ENCODE measurements around the gene SPOCK1. TPM values are rescaled to one million over a fixed set of nuclear protein-coding genes. Genes with fewer than 3 reads are reported as not detected.

The SPOCK1 gene
- total RNA-seq, 1 experiment from 2014 or later, result 0.27 TPM

DNA sequence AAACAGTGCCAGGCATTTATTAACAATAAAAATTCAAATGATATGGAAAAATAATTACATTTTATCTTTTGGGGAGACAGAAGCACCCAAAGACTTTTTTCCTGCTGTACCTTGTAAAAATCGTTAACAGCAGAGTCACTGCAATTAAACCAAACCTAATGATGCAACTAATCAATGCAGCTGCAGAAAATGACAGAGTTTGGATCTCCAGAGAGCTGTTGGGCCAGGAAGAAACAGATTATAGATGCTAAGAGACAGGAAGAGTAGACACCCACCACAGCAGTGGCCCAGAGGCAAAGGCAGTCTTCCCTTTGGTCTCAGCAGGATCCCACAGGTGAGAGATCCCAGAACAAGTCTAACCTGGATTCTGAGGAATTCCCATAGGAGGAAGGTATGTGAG lies 53.0 kb downstream of the SPOCK1 start:
- Histone ChIP-seq H2AFZ (ENCODE audit: low read depth, low read length, poor library complexity, severe bottlenecking) (no peak overlapping the region), H3K27ac (ENCODE audit: low read depth, low read length) (no peak overlapping the region), H3K4me2 (ENCODE audit: low read length) (no peak overlapping the region), H4K20me1 (ENCODE audit: insufficient read depth) (no peaks in the 10 kb centered on the region), H3K27me3 (ENCODE audit: insufficient read depth, low read length) (peaks cover 29% of the 10 kb centered on the region), H3K4me3 (replicated peaks in 1 of 2; ENCODE audit: low read depth in 1 of 2, low read length in 2 of 2) (no peak overlapping the region), H3K9ac (ENCODE audit: low read length) (no peak overlapping the region), H3K79me2 (ENCODE audit: insufficient read depth, low read length) (no peaks in the 10 kb centered on the region), H3K9me2 (ENCODE audit: insufficient read depth) (no peaks in the 10 kb centered on the region), H3K9me3 (ENCODE audit: control insufficient read depth in 1 of 2, insufficient read depth in 1 of 2, low read depth in 1 of 2, low read length in 2 of 2) (no peaks in the 10 kb centered on the region), H3K4me1 (ENCODE audit: control insufficient read depth in 1 of 2, insufficient read depth in 2 of 2, low read length in 2 of 2) (no peaks in the 10 kb centered on the region), H3K36me3 (ENCODE audit: control insufficient read depth in 1 of 2, insufficient read depth in 2 of 2, low read length in 2 of 2) (no peaks in the 10 kb centered on the region)
- BruUV-seq (replicated peaks), result no TSS peak
- CTCF ChIA-PET, result no interaction called here
- no peak for ATAC-seq
- intact Hi-C loops (cut with micrococcal nuclease), result no loop called here
- POLR2A ChIA-PET, result no interaction called here
- RAD21 ChIA-PET (ENCODE audit: low non-redundant PET in 1 of 2, low total read pairs in 2 of 2, uncharacterized antibody in 2 of 2, unreplicated experiment in 2 of 2), result no interaction called here
- TF ChIP-seq JUND (IDR thresholded peaks at IDR 0.05), result no peak
- TF ChIP-seq, protein P1, sequence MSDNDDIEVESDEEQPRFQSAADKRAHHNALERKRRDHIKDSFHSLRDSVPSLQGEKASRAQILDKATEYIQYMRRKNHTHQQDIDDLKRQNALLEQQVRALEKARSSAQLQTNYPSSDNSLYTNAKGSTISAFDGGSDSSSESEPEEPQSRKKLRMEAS (IDR thresholded peaks at IDR 0.05), result no peak
- TF ChIP-seq CBX3 (IDR thresholded peaks at IDR 0.05; ENCODE audit: low read depth), result no peak
- TF ChIP-seq, protein P2, sequence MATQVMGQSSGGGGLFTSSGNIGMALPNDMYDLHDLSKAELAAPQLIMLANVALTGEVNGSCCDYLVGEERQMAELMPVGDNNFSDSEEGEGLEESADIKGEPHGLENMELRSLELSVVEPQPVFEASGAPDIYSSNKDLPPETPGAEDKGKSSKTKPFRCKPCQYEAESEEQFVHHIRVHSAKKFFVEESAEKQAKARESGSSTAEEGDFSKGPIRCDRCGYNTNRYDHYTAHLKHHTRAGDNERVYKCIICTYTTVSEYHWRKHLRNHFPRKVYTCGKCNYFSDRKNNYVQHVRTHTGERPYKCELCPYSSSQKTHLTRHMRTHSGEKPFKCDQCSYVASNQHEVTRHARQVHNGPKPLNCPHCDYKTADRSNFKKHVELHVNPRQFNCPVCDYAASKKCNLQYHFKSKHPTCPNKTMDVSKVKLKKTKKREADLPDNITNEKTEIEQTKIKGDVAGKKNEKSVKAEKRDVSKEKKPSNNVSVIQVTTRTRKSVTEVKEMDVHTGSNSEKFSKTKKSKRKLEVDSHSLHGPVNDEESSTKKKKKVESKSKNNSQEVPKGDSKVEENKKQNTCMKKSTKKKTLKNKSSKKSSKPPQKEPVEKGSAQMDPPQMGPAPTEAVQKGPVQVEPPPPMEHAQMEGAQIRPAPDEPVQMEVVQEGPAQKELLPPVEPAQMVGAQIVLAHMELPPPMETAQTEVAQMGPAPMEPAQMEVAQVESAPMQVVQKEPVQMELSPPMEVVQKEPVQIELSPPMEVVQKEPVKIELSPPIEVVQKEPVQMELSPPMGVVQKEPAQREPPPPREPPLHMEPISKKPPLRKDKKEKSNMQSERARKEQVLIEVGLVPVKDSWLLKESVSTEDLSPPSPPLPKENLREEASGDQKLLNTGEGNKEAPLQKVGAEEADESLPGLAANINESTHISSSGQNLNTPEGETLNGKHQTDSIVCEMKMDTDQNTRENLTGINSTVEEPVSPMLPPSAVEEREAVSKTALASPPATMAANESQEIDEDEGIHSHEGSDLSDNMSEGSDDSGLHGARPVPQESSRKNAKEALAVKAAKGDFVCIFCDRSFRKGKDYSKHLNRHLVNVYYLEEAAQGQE (IDR thresholded peaks at IDR 0.05; ENCODE audit: low read depth), result no peak
- DNase-seq (ENCODE audit: low read depth, low spot score), result no peak

DNA sequence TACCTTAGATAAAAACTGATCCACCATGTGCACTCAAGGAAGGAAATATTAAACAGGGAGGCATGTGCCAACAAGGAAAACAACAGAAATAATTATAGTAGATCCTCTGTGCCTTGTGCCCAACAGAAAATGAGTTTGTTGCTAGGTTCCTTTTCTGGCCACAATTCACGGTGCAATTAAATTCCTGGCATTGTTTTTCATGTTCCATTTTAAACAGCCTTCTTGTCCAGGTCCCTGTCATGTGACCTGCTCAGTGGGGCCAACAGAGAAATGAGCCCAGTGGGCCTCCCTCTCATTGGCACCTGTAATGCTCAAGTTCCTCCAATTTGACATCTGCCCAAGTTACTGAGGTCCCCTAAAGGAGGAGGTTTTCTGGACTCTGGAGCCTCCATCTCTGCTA lies 56.5 kb downstream of the SPOCK1 start:
- RAD21 ChIA-PET (ENCODE audit: low non-redundant PET in 1 of 2, low total read pairs in 2 of 2, uncharacterized antibody in 2 of 2, unreplicated experiment in 2 of 2), result no interaction called here
- ATAC-seq (no peak), DNase-seq (ENCODE audit: low read depth, low spot score) (no peak)
- no peaks in the 10 kb centered on the region for H3K4me1 ChIP-seq (ENCODE audit: control insufficient read depth in 1 of 2, insufficient read depth in 2 of 2, low read length in 2 of 2)
- intact Hi-C loops (cut with micrococcal nuclease), result no loop called here
- H3K27me3 ChIP-seq (ENCODE audit: insufficient read depth, low read length), result peaks cover 32% of the 10 kb centered on the region
- no peaks in the 10 kb centered on the region for H4K20me1 ChIP-seq (ENCODE audit: insufficient read depth)
- no TSS peak for BruUV-seq (replicated peaks)
- CTCF ChIA-PET, result no interaction called here
- no peak overlapping the region for H3K4me2 ChIP-seq (ENCODE audit: low read length)
- H3K36me3 ChIP-seq (ENCODE audit: control insufficient read depth in 1 of 2, insufficient read depth in 2 of 2, low read length in 2 of 2), result no peaks in the 10 kb centered on the region
- H3K9me3 ChIP-seq (ENCODE audit: control insufficient read depth in 1 of 2, insufficient read depth in 1 of 2, low read depth in 1 of 2, low read length in 2 of 2), result no peaks in the 10 kb centered on the region
- H3K27ac ChIP-seq (ENCODE audit: low read depth, low read length), result no peak overlapping the region
- H3K79me2 ChIP-seq (ENCODE audit: insufficient read depth, low read length), result no peaks in the 10 kb centered on the region
- no peaks in the 10 kb centered on the region for H3K9me2 ChIP-seq (ENCODE audit: insufficient read depth)
- no peak overlapping the region for H3K9ac ChIP-seq (ENCODE audit: low read length)
- no peak overlapping the region for H3K4me3 ChIP-seq (replicated peaks in 1 of 2; ENCODE audit: low read depth in 1 of 2, low read length in 2 of 2)
- no peak overlapping the region for H2AFZ ChIP-seq (ENCODE audit: low read depth, low read length, poor library complexity, severe bottlenecking)
- POLR2A ChIA-PET, result no interaction called here
- TF ChIP-seq ELF1 (IDR thresholded peaks at IDR 0.05; ENCODE audit: borderline replicate concordance, low read depth), result no peak
- TF ChIP-seq, protein P3, sequence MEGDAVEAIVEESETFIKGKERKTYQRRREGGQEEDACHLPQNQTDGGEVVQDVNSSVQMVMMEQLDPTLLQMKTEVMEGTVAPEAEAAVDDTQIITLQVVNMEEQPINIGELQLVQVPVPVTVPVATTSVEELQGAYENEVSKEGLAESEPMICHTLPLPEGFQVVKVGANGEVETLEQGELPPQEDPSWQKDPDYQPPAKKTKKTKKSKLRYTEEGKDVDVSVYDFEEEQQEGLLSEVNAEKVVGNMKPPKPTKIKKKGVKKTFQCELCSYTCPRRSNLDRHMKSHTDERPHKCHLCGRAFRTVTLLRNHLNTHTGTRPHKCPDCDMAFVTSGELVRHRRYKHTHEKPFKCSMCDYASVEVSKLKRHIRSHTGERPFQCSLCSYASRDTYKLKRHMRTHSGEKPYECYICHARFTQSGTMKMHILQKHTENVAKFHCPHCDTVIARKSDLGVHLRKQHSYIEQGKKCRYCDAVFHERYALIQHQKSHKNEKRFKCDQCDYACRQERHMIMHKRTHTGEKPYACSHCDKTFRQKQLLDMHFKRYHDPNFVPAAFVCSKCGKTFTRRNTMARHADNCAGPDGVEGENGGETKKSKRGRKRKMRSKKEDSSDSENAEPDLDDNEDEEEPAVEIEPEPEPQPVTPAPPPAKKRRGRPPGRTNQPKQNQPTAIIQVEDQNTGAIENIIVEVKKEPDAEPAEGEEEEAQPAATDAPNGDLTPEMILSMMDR (IDR thresholded peaks at IDR 0.05 in 2 of 3, conservative IDR thresholded peaks at IDR 0.05 in 1 of 3; ENCODE audit: borderline replicate concordance in 1 of 3, insufficient read depth in 1 of 3, low read depth in 2 of 3, low read length in 2 of 3), result no peak
- TF ChIP-seq CBX3 (IDR thresholded peaks at IDR 0.05; ENCODE audit: low read depth), result no peak
- TF ChIP-seq, protein P2 (IDR thresholded peaks at IDR 0.05; ENCODE audit: low read depth), result no peak
- TF ChIP-seq ZNF274 (IDR thresholded peaks at IDR 0.05; ENCODE audit: low read depth, low read length), result no peak
- no peak for TF ChIP-seq JUND (IDR thresholded peaks at IDR 0.05)
- no peak for TF ChIP-seq EZH2 (IDR thresholded peaks at IDR 0.05)
- no peak for TF ChIP-seq CEBPB (IDR thresholded peaks at IDR 0.05; ENCODE audit: low read depth)
- TF ChIP-seq, protein P1 (IDR thresholded peaks at IDR 0.05), result no peak

Measured in HCT116 (cell line).